ENCODE measurements around the gene TRAPPC14. TPM values are rescaled to one million over a fixed set of nuclear protein-coding genes. Genes with fewer than 3 reads are reported as not detected.

Gene TRAPPC14
- total and polyA plus RNA-seq, 9 of the 15 experiments (the other 6 are each of a cell fraction or from before 2014, with no cell fraction given), result 0.42 to 45.9 (median 18.2) TPM

- TF ChIP-seq, protein P1, sequence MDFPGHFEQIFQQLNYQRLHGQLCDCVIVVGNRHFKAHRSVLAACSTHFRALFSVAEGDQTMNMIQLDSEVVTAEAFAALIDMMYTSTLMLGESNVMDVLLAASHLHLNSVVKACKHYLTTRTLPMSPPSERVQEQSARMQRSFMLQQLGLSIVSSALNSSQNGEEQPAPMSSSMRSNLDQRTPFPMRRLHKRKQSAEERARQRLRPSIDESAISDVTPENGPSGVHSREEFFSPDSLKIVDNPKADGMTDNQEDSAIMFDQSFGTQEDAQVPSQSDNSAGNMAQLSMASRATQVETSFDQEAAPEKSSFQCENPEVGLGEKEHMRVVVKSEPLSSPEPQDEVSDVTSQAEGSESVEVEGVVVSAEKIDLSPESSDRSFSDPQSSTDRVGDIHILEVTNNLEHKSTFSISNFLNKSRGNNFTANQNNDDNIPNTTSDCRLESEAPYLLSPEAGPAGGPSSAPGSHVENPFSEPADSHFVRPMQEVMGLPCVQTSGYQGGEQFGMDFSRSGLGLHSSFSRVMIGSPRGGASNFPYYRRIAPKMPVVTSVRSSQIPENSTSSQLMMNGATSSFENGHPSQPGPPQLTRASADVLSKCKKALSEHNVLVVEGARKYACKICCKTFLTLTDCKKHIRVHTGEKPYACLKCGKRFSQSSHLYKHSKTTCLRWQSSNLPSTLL (IDR thresholded peaks at IDR 0.05), result 0 out of 2 replicates have a peak, but pooled peaks have one; percentile 37
- TF ChIP-seq TAF1 (IDR thresholded peaks at IDR 0.05; ENCODE audit: control insufficient read depth, extremely low read depth, insufficient read depth, low read length, severe bottlenecking), result no peak
- TF ChIP-seq NFIC (IDR thresholded peaks at IDR 0.05), result peak; percentile 63
- no peak for TF ChIP-seq BRD4 (IDR thresholded peaks at IDR 0.05)
- TF ChIP-seq DNMT1 (IDR thresholded peaks at IDR 0.05), result no peak
- no peak for TF ChIP-seq POLR3G (IDR thresholded peaks at IDR 0.05; ENCODE audit: extremely low read depth, insufficient read length, insufficient replicate concordance)
- no peak for TF ChIP-seq SMAD2 (IDR thresholded peaks at IDR 0.05; ENCODE audit: low read depth, low read length)
- no peak for TF ChIP-seq TAF7 (tag; IDR thresholded peaks at IDR 0.05)
- TF ChIP-seq, protein P2, sequence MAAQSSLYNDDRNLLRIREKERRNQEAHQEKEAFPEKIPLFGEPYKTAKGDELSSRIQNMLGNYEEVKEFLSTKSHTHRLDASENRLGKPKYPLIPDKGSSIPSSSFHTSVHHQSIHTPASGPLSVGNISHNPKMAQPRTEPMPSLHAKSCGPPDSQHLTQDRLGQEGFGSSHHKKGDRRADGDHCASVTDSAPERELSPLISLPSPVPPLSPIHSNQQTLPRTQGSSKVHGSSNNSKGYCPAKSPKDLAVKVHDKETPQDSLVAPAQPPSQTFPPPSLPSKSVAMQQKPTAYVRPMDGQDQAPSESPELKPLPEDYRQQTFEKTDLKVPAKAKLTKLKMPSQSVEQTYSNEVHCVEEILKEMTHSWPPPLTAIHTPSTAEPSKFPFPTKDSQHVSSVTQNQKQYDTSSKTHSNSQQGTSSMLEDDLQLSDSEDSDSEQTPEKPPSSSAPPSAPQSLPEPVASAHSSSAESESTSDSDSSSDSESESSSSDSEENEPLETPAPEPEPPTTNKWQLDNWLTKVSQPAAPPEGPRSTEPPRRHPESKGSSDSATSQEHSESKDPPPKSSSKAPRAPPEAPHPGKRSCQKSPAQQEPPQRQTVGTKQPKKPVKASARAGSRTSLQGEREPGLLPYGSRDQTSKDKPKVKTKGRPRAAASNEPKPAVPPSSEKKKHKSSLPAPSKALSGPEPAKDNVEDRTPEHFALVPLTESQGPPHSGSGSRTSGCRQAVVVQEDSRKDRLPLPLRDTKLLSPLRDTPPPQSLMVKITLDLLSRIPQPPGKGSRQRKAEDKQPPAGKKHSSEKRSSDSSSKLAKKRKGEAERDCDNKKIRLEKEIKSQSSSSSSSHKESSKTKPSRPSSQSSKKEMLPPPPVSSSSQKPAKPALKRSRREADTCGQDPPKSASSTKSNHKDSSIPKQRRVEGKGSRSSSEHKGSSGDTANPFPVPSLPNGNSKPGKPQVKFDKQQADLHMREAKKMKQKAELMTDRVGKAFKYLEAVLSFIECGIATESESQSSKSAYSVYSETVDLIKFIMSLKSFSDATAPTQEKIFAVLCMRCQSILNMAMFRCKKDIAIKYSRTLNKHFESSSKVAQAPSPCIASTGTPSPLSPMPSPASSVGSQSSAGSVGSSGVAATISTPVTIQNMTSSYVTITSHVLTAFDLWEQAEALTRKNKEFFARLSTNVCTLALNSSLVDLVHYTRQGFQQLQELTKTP (IDR thresholded peaks at IDR 0.05; ENCODE audit: low read depth in 1 of 2, partially characterized antibody in 2 of 2), result peak; percentile 66 to 94
- TF ChIP-seq, protein P3, sequence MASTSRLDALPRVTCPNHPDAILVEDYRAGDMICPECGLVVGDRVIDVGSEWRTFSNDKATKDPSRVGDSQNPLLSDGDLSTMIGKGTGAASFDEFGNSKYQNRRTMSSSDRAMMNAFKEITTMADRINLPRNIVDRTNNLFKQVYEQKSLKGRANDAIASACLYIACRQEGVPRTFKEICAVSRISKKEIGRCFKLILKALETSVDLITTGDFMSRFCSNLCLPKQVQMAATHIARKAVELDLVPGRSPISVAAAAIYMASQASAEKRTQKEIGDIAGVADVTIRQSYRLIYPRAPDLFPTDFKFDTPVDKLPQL (IDR thresholded peaks at IDR 0.05; ENCODE audit: extremely low read depth, insufficient read length), result no peak
- TF ChIP-seq ELF4 (CRISPR knock-in tag; IDR thresholded peaks at IDR 0.05), result peak; percentile 96
- no peak for TF ChIP-seq ZKSCAN1 (IDR thresholded peaks at IDR 0.05; ENCODE audit: low read depth, low read length)
- peak; percentile 42; the same call in 1 of the 2 replicates for TF ChIP-seq TCF3 (CRISPR knock-in tag; IDR thresholded peaks at IDR 0.05)
- no peak for TF ChIP-seq CBX2 (IDR thresholded peaks at IDR 0.05; ENCODE audit: insufficient read depth, low read length, poor library complexity, severe bottlenecking)
- no peak for TF ChIP-seq ETV5 (CRISPR knock-in tag; IDR thresholded peaks at IDR 0.05; ENCODE audit: low read depth)
- TF ChIP-seq CBX8 (IDR thresholded peaks at IDR 0.05; ENCODE audit: borderline replicate concordance, extremely low read depth, low read depth, low read length, poor library complexity, severe bottlenecking), result no peak
- no peak for TF ChIP-seq PURB (CRISPR knock-in tag; IDR thresholded peaks at IDR 0.05; ENCODE audit: low read depth)
- TF ChIP-seq CREBBP (IDR thresholded peaks at IDR 0.05; ENCODE audit: low read depth, low read length), result no peak
- TF ChIP-seq ZNF408 (CRISPR knock-in tag; IDR thresholded peaks at IDR 0.05; ENCODE audit: low read depth), result no peak
- no peak for TF ChIP-seq NCOA4 (IDR thresholded peaks at IDR 0.05; ENCODE audit: partially characterized antibody)
- TF ChIP-seq, protein P4, sequence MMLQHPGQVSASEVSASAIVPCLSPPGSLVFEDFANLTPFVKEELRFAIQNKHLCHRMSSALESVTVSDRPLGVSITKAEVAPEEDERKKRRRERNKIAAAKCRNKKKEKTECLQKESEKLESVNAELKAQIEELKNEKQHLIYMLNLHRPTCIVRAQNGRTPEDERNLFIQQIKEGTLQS (IDR thresholded peaks at IDR 0.05), result no peak
- TF ChIP-seq, protein P4 (CRISPR knock-in tag; conservative IDR thresholded peaks at IDR 0.05), result no peak
These were observed 9.4 kb upstream of the TRAPPC14 start (continued) for GRCh38 chr7:100167912-100168323.
